SK-N-SH treated with all-trans-retinoic acid at 6 μM for 48 hours (cell line): ENCODE measurements around the gene BCAN.
"Not testable (repeated sequence)": the region's sequence is repeated elsewhere in the genome, so short reads cannot be mapped to it uniquely, and the experiment has no call there.

Experiments
- ATAC-seq: fragments of 200-7000 bp; cut with Tn5 transposase; 3 replicates; pipeline ENCODE4 v1.9.1; 2020; ENCODE audit warnings: mild to moderate bottlenecking, moderate library complexity
- ARNTL ChIP-seq: fragments of 450-650 bp; formaldehyde crosslinking; IDR thresholded peaks from 2 replicates; pipeline ENCODE4 v1.5.0; 2020; ENCODE audit warnings: low read depth, mild to moderate bottlenecking, moderate library complexity, borderline replicate concordance
- BACH2 ChIP-seq: fragments of 250-450 bp; sonication (Bioruptor Pico); IDR thresholded peaks from 2 replicates; pipeline ENCODE4 v1.9.0; 2021; ENCODE audit warnings: mild to moderate bottlenecking, borderline replicate concordance
- CREB5 ChIP-seq: fragments of 250-450 bp; sonication (Bioruptor Pico); IDR thresholded peaks from 2 replicates; pipeline ENCODE4 v1.5.1; 2020; ENCODE audit warnings: low read depth, mild to moderate bottlenecking, moderate library complexity
- CSDC2 ChIP-seq: fragments of 250-450 bp; sonication (Bioruptor Pico); IDR thresholded peaks from 2 replicates; pipeline ENCODE4 v1.5.0; 2020; ENCODE audit warnings: mild to moderate bottlenecking, moderate library complexity
- CSRNP3 ChIP-seq: fragments of 250-450 bp; sonication (Bioruptor Pico); IDR thresholded peaks from 2 replicates; pipeline ENCODE4 v1.5.1; 2021; ENCODE audit warnings: mild to moderate bottlenecking, moderate library complexity
- ESRRG ChIP-seq: fragments of 250-450 bp; sonication (Bioruptor Pico); IDR thresholded peaks from 2 replicates; pipeline ENCODE4 v1.6.1; 2021; ENCODE audit warnings: mild to moderate bottlenecking
- GLIS3 ChIP-seq: fragments of 250-450 bp; sonication (Bioruptor Pico); IDR thresholded peaks from 2 replicates; pipeline ENCODE4 v1.5.0; 2020; ENCODE audit warnings: mild to moderate bottlenecking, moderate library complexity
- ISL1 ChIP-seq: fragments of 250-450 bp; sonication (Bioruptor Pico); IDR thresholded peaks from 2 replicates; pipeline ENCODE4 v2.1.2; 2022; ENCODE audit warnings: mild to moderate bottlenecking, moderate library complexity
- OSR1 ChIP-seq: fragments of 250-450 bp; sonication (Bioruptor Pico); IDR thresholded peaks from 2 replicates; pipeline ENCODE4 v1.8.0; 2022; ENCODE audit warnings: moderate library complexity, mild to moderate bottlenecking, inconsistent platforms
- POU6F1 ChIP-seq: fragments of 250-450 bp; sonication (Bioruptor Pico); IDR thresholded peaks from 2 replicates; pipeline ENCODE4 v1.8.0; 2021; ENCODE audit warnings: low read depth, mild to moderate bottlenecking, moderate library complexity, borderline replicate concordance
- PPARA ChIP-seq: fragments of 250-450 bp; sonication (Bioruptor Pico); IDR thresholded peaks from 2 replicates; pipeline ENCODE4 v1.5.0; 2020; ENCODE audit warnings: mild to moderate bottlenecking, borderline replicate concordance
- RARB ChIP-seq: fragments of 250-450 bp; sonication (Bioruptor Pico); IDR thresholded peaks from 2 replicates; pipeline ENCODE4 v1.8.0; 2021; ENCODE audit warnings: mild to moderate bottlenecking, moderate library complexity
- TOX ChIP-seq: fragments of 250-450 bp; sonication (Bioruptor Pico); IDR thresholded peaks from 2 replicates; pipeline ENCODE4 v1.8.0; 2021; ENCODE audit warnings: mild to moderate bottlenecking, moderate library complexity, borderline replicate concordance
- TSHZ2 ChIP-seq: fragments of 250-450 bp; sonication (Bioruptor Pico); IDR thresholded peaks from 2 replicates; pipeline ENCODE4 v1.5.0; 2020; ENCODE audit warnings: mild to moderate bottlenecking, moderate library complexity
- ZFP3 ChIP-seq: fragments of 250-450 bp; sonication (Bioruptor Pico); IDR thresholded peaks from 2 replicates; pipeline ENCODE4 v1.5.0; 2020; ENCODE audit warnings: mild to moderate bottlenecking, moderate library complexity
- ZFP30 ChIP-seq: fragments of 450-650 bp; formaldehyde crosslinking; IDR thresholded peaks from 2 replicates; pipeline ENCODE4 v1.5.0; 2022; ENCODE audit warnings: mild to moderate bottlenecking, moderate library complexity
- ZNF565 ChIP-seq: fragments of 450-650 bp; formaldehyde crosslinking; conservative IDR thresholded peaks from 2 replicates; pipeline ENCODE4 v1.5.0; 2020; ENCODE audit warnings: low read depth, mild to moderate bottlenecking, moderate library complexity
- ZNF70 ChIP-seq: fragments of 450-650 bp; formaldehyde crosslinking; IDR thresholded peaks from 2 replicates; pipeline ENCODE4 v1.5.0; 2020; ENCODE audit warnings: mild to moderate bottlenecking, moderate library complexity
- ZNF8 ChIP-seq: fragments of 450-650 bp; formaldehyde crosslinking; IDR thresholded peaks from 2 replicates; pipeline ENCODE4 v1.5.0; 2020; ENCODE audit warnings: mild to moderate bottlenecking, moderate library complexity

BCAN gene

GRCh38 chr1:156608981-156609380, 32.9 kb upstream of the BCAN start:
- ATAC-seq, result peak; percentile 88
- TF ChIP-seq PPARA (CRISPR knock-in tag) (no peak), GLIS3 (CRISPR knock-in tag) (no peak), TOX (CRISPR knock-in tag) (no peak)

- not testable (repeated sequence) for ATAC-seq
These were observed 31.8 kb upstream of the BCAN start for GRCh38 chr1:156610072-156610471.

- no peak for TF ChIP-seq ZFP30
- TF ChIP-seq ZNF70, result no peak
- TF ChIP-seq, all 23 proteins: peak for 0
- no peak for ATAC-seq
These were observed 29.3 kb upstream of the BCAN start for GRCh38 chr1:156612666-156613065.

- ATAC-seq, result peak; percentile 68
- TF ChIP-seq BACH2 (CRISPR knock-in tag), result no peak
- TF ChIP-seq TSHZ2 (CRISPR knock-in tag), result no peak
- no peak for TF ChIP-seq CSDC2 (CRISPR knock-in tag)
- no peak for TF ChIP-seq CSRNP3
- TF ChIP-seq ZNF565 (CRISPR knock-in tag), result no peak
- no peak for TF ChIP-seq ARNTL
- no peak for TF ChIP-seq ISL1 (CRISPR knock-in tag)
- no peak for TF ChIP-seq OSR1 (CRISPR knock-in tag)
- TF ChIP-seq POU6F1 (CRISPR knock-in tag), result no peak
- TF ChIP-seq TOX (CRISPR knock-in tag), result no peak
- no peak for TF ChIP-seq CREB5 (CRISPR knock-in tag)
- no peak for TF ChIP-seq ZNF70
- no peak for TF ChIP-seq ZNF8 (CRISPR knock-in tag)
- TF ChIP-seq ZFP3 (CRISPR knock-in tag), result no peak
- no peak for TF ChIP-seq RARB (CRISPR knock-in tag)
These were observed 26.0 kb upstream of the BCAN start for GRCh38 chr1:156615946-156616345.

- TF ChIP-seq CREB5 (CRISPR knock-in tag) (no peak), ZFP3 (CRISPR knock-in tag) (no peak; the same call in 1 of the 2 replicates), PPARA (CRISPR knock-in tag) (no peak), TSHZ2 (CRISPR knock-in tag) (peak; percentile 93), ESRRG (CRISPR knock-in tag) (no peak), ZNF565 (CRISPR knock-in tag) (no peak), ZNF70 (no peak), RARB (CRISPR knock-in tag) (0 out of 2 replicates have a peak, but pooled peaks have one; percentile 32)
- peak; percentile 86 for ATAC-seq
These were observed 25.5 kb upstream of the BCAN start for GRCh38 chr1:156616463-156616862.
